Measurements from ENCODE around the gene BIK. TPM values are rescaled to one million over a fixed set of nuclear protein-coding genes. Genes with fewer than 3 reads are reported as not detected.

BIK gene
- total and polyA plus RNA-seq, 4 donors: 2.7 to 7.6 (median 4.6) TPM

DNA sequence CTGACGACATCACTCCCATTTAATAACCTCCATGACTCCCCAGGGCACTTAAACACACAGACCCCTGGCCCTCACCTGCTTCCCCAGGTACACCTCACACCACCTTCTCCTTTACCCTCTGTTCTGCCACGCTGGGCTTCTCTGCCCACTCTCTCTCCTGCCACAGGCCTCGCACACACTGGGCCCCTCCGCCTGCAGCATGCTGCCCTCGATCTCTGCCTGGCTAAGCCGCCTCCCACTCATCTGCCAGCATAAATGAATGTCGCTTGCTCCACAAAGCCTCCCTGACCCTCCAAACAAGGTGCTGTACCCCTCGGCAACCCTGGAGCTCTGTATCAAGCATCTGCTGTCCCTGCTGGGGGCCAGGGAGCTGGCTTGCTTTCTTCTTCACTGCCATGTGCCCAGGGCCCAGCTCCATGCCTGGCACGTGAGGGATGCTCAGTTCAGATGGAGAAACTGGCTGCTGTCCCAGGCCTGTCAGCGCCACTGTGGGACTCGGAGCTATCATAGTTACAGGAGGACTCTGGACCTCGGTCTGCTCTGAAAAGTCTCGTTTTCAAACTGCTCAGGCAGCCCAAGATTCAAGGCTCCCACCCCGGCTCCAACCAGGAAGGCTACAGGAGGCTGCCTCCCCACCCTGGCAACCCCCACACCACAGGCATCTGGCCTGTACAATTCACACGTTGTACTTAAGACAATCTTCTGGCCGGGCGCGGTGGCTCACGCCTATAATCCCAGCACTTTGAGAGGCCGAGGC is 33.3 kb upstream of the BIK start:
- Histone ChIP-seq H3K27ac (ENCODE audit: low read depth in 1 of 2, low read length in 1 of 2) (no peak overlapping the region), H3K9ac (ENCODE audit: insufficient read depth in 1 of 2, low read length in 2 of 2) (no peak overlapping the region), H3K9me3 (ENCODE audit: control insufficient read depth in 4 of 4, insufficient read depth in 3 of 4, low read length in 3 of 4) (no peaks in the 10 kb centered on the region), H3K36me3 (ENCODE audit: control insufficient read depth in 4 of 4, insufficient read depth in 4 of 4, low read length in 4 of 4) (no peaks in the 10 kb centered on the region), H3K4me1 (ENCODE audit: control insufficient read depth in 5 of 5, insufficient read depth in 5 of 5, low read length in 5 of 5) (no peaks in the 10 kb centered on the region), H3K27me3 (ENCODE audit: control insufficient read depth in 3 of 3, insufficient read depth in 3 of 3, low read length in 2 of 3) (no peaks in the 10 kb centered on the region), H3K4me3 (no peak overlapping the region)
- WGBS, 2 donors: 83 to 88% methylated on average over 20 of the region's 20 CpGs
- no peak for TF ChIP-seq CTCF (IDR thresholded peaks at IDR 0.05; ENCODE audit: control extremely low read depth, extremely low read depth)
- ATAC-seq (ENCODE audit: insufficient read depth, low FRiP score): no peak
- DNase-seq: no peak

GRCh38 chr22:43078522-43078921 is 32.0 kb upstream of the BIK start:
- TF ChIP-seq CTCF (IDR thresholded peaks at IDR 0.05; ENCODE audit: control extremely low read depth, extremely low read depth): no peak
- Histone ChIP-seq H3K27me3 (ENCODE audit: control insufficient read depth in 3 of 3, insufficient read depth in 3 of 3, low read length in 2 of 3) (no peaks in the 10 kb centered on the region), H3K9ac (ENCODE audit: insufficient read depth in 1 of 2, low read length in 2 of 2) (no peak overlapping the region), H3K4me3 (no peak overlapping the region), H3K4me1 (ENCODE audit: control insufficient read depth in 5 of 5, insufficient read depth in 5 of 5, low read length in 5 of 5) (no peaks in the 10 kb centered on the region), H3K9me3 (ENCODE audit: control insufficient read depth in 4 of 4, insufficient read depth in 3 of 4, low read length in 3 of 4) (no peaks in the 10 kb centered on the region), H3K36me3 (ENCODE audit: control insufficient read depth in 4 of 4, insufficient read depth in 4 of 4, low read length in 4 of 4) (no peaks in the 10 kb centered on the region), H3K27ac (ENCODE audit: low read depth in 1 of 2, low read length in 1 of 2) (no peak overlapping the region)
- WGBS, 2 donors: 92 to 93% methylated on average over 9 to 12 of the region's 12 CpGs
- no peak for DNase-seq
- no peak for ATAC-seq (ENCODE audit: insufficient read depth, low FRiP score)

GRCh38 chr22:43079742-43080141 is 30.8 kb upstream of the BIK start:
- Histone ChIP-seq H3K36me3 (ENCODE audit: control insufficient read depth in 4 of 4, insufficient read depth in 4 of 4, low read length in 4 of 4) (no peaks in the 10 kb centered on the region), H3K4me1 (ENCODE audit: control insufficient read depth in 5 of 5, insufficient read depth in 5 of 5, low read length in 5 of 5) (no peaks in the 10 kb centered on the region), H3K9ac (ENCODE audit: insufficient read depth in 1 of 2, low read length in 2 of 2) (no peak overlapping the region), H3K27ac (ENCODE audit: low read depth in 1 of 2, low read length in 1 of 2) (no peak overlapping the region), H3K4me3 (no peak overlapping the region), H3K9me3 (ENCODE audit: control insufficient read depth in 4 of 4, insufficient read depth in 3 of 4, low read length in 3 of 4) (no peaks in the 10 kb centered on the region), H3K27me3 (ENCODE audit: control insufficient read depth in 3 of 3, insufficient read depth in 3 of 3, low read length in 2 of 3) (no peaks in the 10 kb centered on the region)
- DNase-seq (no peak), ATAC-seq (ENCODE audit: insufficient read depth, low FRiP score) (no peak)
- TF ChIP-seq CTCF (IDR thresholded peaks at IDR 0.05; ENCODE audit: control extremely low read depth, extremely low read depth): no peak
- WGBS, 2 donors: 94 to 96% methylated on average over 14 of the region's 14 CpGs

DNA sequence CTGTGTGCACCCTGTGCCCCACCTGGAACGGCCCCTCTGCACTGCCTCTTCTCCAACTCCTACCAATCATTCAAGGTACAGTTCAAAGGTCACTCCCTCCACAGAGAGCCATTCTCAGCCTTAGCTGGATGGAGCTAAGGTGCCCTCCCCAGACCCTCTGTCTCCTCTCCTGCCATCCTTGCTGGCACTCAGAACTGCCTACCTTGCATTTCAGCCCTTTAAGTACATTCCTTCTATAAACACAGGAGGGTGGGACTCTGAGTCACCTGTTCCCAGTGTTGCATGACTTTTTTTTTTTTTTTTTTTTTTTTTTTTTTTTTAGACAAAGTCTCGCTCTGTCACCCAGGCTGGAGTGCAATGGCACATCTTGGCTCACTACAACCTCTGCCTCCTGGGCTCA is 29.9 kb upstream of the BIK start:
- no peaks in the 10 kb centered on the region for H3K4me1 ChIP-seq (ENCODE audit: control insufficient read depth in 5 of 5, insufficient read depth in 5 of 5, low read length in 5 of 5)
- no peak for TF ChIP-seq CTCF (IDR thresholded peaks at IDR 0.05; ENCODE audit: control extremely low read depth, extremely low read depth)
- H3K9ac ChIP-seq (ENCODE audit: insufficient read depth in 1 of 2, low read length in 2 of 2): no peak overlapping the region
- H3K27ac ChIP-seq (ENCODE audit: low read depth in 1 of 2, low read length in 1 of 2): no peak overlapping the region
- no peak for ATAC-seq (ENCODE audit: insufficient read depth, low FRiP score)
- H3K36me3 ChIP-seq (ENCODE audit: control insufficient read depth in 4 of 4, insufficient read depth in 4 of 4, low read length in 4 of 4): no peaks in the 10 kb centered on the region
- no peak overlapping the region for H3K4me3 ChIP-seq
- H3K27me3 ChIP-seq (ENCODE audit: control insufficient read depth in 3 of 3, insufficient read depth in 3 of 3, low read length in 2 of 3): no peaks in the 10 kb centered on the region
- whole genome bisulfite sequencing, 2 donors: 68 to 71% methylated on average over 2 of the region's 2 CpGs
- no peak for DNase-seq
- no peaks in the 10 kb centered on the region for H3K9me3 ChIP-seq (ENCODE audit: control insufficient read depth in 4 of 4, insufficient read depth in 3 of 4, low read length in 3 of 4)
